K562 (cell line): Measurements from ENCODE around the gene SLC19A1. TPM values are rescaled to one million over a fixed set of nuclear protein-coding genes. Genes with fewer than 3 reads are reported as not detected.

Experiments used
- ATAC-seq: fragments of 200-7000 bp; cut with Tn5 transposase; 3 replicates; pipeline ENCODE4 v1.9.1; 2020; ENCODE audit warnings: moderate library complexity
- BruUV-seq: library from RNA; stranded (reverse); fragments of 400-500 nt; replicated peaks from 2 replicates; lab custom pipeline; 2021; lab: Mats Ljungman, UMichigan
- CTCF ChIA-PET: fragments of 300-600 bp; formaldehyde crosslinking; extraction: SDS; loops from one replicate; lab custom pipeline; 2021; ENCODE audit warnings: low intra/inter-chr PET ratio; lab: Yijun Ruan, JAX
- POLR2A ChIA-PET: fragments of 300-600, 350-650 bp; sonication (Branson Sonifier 250); formaldehyde crosslinking; extraction: SDS; loops from one replicate; lab custom pipeline; 2021; ENCODE audit warnings: antibody characterized with exemption, inconsistent platforms; lab: Yijun Ruan, JAX
- DNase-seq, 4 experiments: peaks; one replicate each; pipeline versions ENCODE4 v3.0.0 to v3.0.0-alpha.2; 2011 to 2018; ENCODE audit warnings: low spot score in 3 of 4, mixed read lengths in 3 of 4; ENCODE audit errors: extremely low read depth in 1 of 4
- FAIRE-seq: peaks from 2 replicates; lab custom pipeline; 2011; peaks lifted over from hg19 to GRCh38; lab: Jason Lieb, UNC
- H2AFZ ChIP-seq: 2 replicates; pipeline ENCODE4 v1.6.0; 2011; ENCODE audit warnings: low read depth, low read length, control low read depth, inconsistent platforms
- H3K27ac ChIP-seq: fragments of 200-600 bp; 3 replicates; pipeline ENCODE4 v1.8.0; 2011; ENCODE audit warnings: low read depth, mild to moderate bottlenecking, control low read depth, inconsistent platforms, low read length, moderate library complexity, mixed read lengths; ENCODE audit errors: extremely low read depth
- H3K27me3 ChIP-seq, 2 experiments: fragments of 300-600 bp in 1 of 2; 2 replicates in 1 of 2; 3 replicates in 1 of 2; pipeline versions ENCODE4 v1.6.0 to v1.8.0; 2011; ENCODE audit warnings: inconsistent platforms in 2 of 2, low read length in 2 of 2, mild to moderate bottlenecking in 1 of 2, mixed read lengths in 1 of 2, moderate library complexity in 1 of 2; ENCODE audit not compliant: control insufficient read depth in 2 of 2, insufficient read depth in 2 of 2
- H3K36me3 ChIP-seq: fragments of 300-600 bp; 3 replicates; pipeline ENCODE4 v1.8.0; 2011; ENCODE audit warnings: mild to moderate bottlenecking, low read length, inconsistent platforms; ENCODE audit not compliant: control insufficient read depth, insufficient read depth
- H3K4me1 ChIP-seq, 2 experiments: fragments of 200-600 bp in 1 of 2; replicated peaks in 1 of 2; 2 replicates in 1 of 2; 3 replicates in 1 of 2; pipeline versions ENCODE4 v1.5.1 to v1.8.0; 2011; ENCODE audit warnings: inconsistent platforms in 2 of 2, low read length in 2 of 2, mild to moderate bottlenecking in 1 of 2, mixed read lengths in 1 of 2, moderate library complexity in 1 of 2; ENCODE audit not compliant: control insufficient read depth in 2 of 2, insufficient read depth in 2 of 2
- H3K4me2 ChIP-seq: 2 replicates; pipeline ENCODE4 v1.6.1; 2011; ENCODE audit warnings: low read length, control low read depth, inconsistent platforms, mixed read lengths; ENCODE audit not compliant: insufficient read depth
- H3K4me3 ChIP-seq: fragments of 200-600 bp; sonication (generic), shearing (Covaris generic); 2 replicates; pipeline ENCODE4 v1.5.1; 2016; ENCODE audit warnings: control low read depth, inconsistent platforms
- H3K79me2 ChIP-seq: fragments of 200-600 bp; 3 replicates; pipeline ENCODE4 v1.8.0; 2011; ENCODE audit warnings: low read length, inconsistent platforms; ENCODE audit not compliant: control insufficient read depth, insufficient read depth
- H3K9ac ChIP-seq, 2 experiments: 2 replicates each; pipeline versions ENCODE4 v1.6.0 to v1.6.1; 2011; ENCODE audit warnings: low read depth in 2 of 2, low read length in 2 of 2, control low read depth in 1 of 2, inconsistent platforms in 1 of 2, mild to moderate bottlenecking in 1 of 2, mixed read lengths in 1 of 2; ENCODE audit not compliant: insufficient read depth in 1 of 2
- H3K9me1 ChIP-seq: one replicate; pipeline ENCODE4 v1.6.0; 2011; ENCODE audit warnings: inconsistent platforms, mild to moderate bottlenecking, low read length, moderate library complexity; ENCODE audit not compliant: control insufficient read depth, insufficient read depth
- H3K9me3 ChIP-seq: replicated peaks from 2 replicates; pipeline ENCODE4 v1.5.1; 2011; ENCODE audit warnings: low read depth, low read length, inconsistent platforms; ENCODE audit not compliant: control insufficient read depth, insufficient read depth
- H4K20me1 ChIP-seq: replicated peaks from 2 replicates; pipeline ENCODE4 v1.6.1; 2011; ENCODE audit warnings: low read length, inconsistent platforms, mixed read lengths; ENCODE audit not compliant: control insufficient read depth, insufficient read depth
- ARHGAP35 ChIP-seq: fragments of 450-650 bp; IDR thresholded peaks from 2 replicates; pipeline ENCODE4 v1.6.1; 2018; ENCODE audit not compliant: partially characterized antibody
- EP300 ChIP-seq: IDR thresholded peaks from 2 replicates; pipeline ENCODE4 v1.6.1; 2012; ENCODE audit warnings: low read length, improper control_type of control experiment
- ERF ChIP-seq: fragments of 450-650 bp; formaldehyde crosslinking; IDR thresholded peaks from 2 replicates; pipeline ENCODE4 v1.4.0; 2020; ENCODE audit warnings: mild to moderate bottlenecking, mixed read lengths
- KLF13 ChIP-seq: fragments of 450-650 bp; IDR thresholded peaks from 2 replicates; pipeline ENCODE4 v1.6.1; 2016; ENCODE audit warnings: missing genetic modification characterization, low read depth, mild to moderate bottlenecking, missing compliant biosample characterization, moderate library complexity, borderline replicate concordance
- KLF16 ChIP-seq: IDR thresholded peaks from 2 replicates; pipeline ENCODE4 v1.6.1; 2016; ENCODE audit warnings: antibody characterized with exemption
- MBD2 ChIP-seq: sonication (generic); IDR thresholded peaks from 2 replicates; pipeline ENCODE4 v1.6.1; 2016; ENCODE audit warnings: low read depth, borderline replicate concordance
- NFATC3 ChIP-seq: fragments of 450-650 bp; IDR thresholded peaks from 2 replicates; pipeline ENCODE4 v1.6.1; 2017; ENCODE audit warnings: mild to moderate bottlenecking
- ZNF449 ChIP-seq: fragments of 250-450 bp; sonication (Bioruptor Pico); IDR thresholded peaks from 2 replicates; pipeline ENCODE4 v1.8.0; 2022; ENCODE audit warnings: moderate library complexity, mild to moderate bottlenecking, inconsistent platforms
- WGBS: fragments of 100-300 bp; shearing (Covaris generic); methylation state at CpG from one replicate; pipeline ENCODE4 v1.1.6; 2016; ENCODE audit warnings: low coverage, mixed read lengths; ENCODE audit not compliant: insufficient coverage; ENCODE audit errors: missing lambda C conversion rate; 5-methylcytosine and 5-hydroxymethylcytosine counted together
- in situ Hi-C: fragments of 300-500 bp; cut with MboI; formaldehyde crosslinking; loops from 4 replicates; pipeline ENCODE4 v1.15.0; 2018; ENCODE audit warnings: inconsistent platforms, mixed read lengths
- intact Hi-C: fragments of 100-400 bp; cut with micrococcal nuclease; formaldehyde crosslinking; loops from 2 replicates; pipeline ENCODE4 v1.14.2; 2022
- polyA plus RNA-seq, 8 experiments: library from polyadenylated mRNA; depleted of rRNA in 4 of 8; stranded (reverse) in 5 of 8; unstranded in 3 of 8; fragments of >200 nt; fragmentation: Nextera tagmentation in 2 of 8; fragmentation: Illumina TruSeq in 1 of 8; extraction: Ambion mirVana in 2 of 8; extraction: Trizol in 1 of 8; gene quantifications; 2 replicates each; pipeline versions ENCODE4 v1.2.1 to v1.2.3, GENCODE V29; 2011 to 2014; ENCODE audit warnings: inconsistent platforms in 1 of 8, missing spikeins in 1 of 8
- total RNA-seq, 7 experiments: library from RNA; depleted of rRNA in 6 of 7; stranded (reverse); fragments of >200 nt in 6 of 7; fragmentation: Illumina TruSeq in 2 of 7; extraction: Trizol in 2 of 7; gene quantifications; 2 replicates each; pipeline versions ENCODE4 v1.2.1 to v1.2.3, GENCODE V29; 2011 to 2021; ENCODE audit warnings: low replicate concordance in 1 of 7

Gene SLC19A1
- total and polyA plus RNA-seq, 9 of the 15 experiments (the other 6 are each of a cell fraction or from before 2014, with no cell fraction given): 0.65 to 88.7 (median 12.0) TPM

- DNase-seq (no peak), ATAC-seq (no peak), FAIRE-seq (no peak)
- TF ChIP-seq KLF16 (no peak), MBD2 (no peak), EP300 (no peak), KLF13 (tag) (no peak), ARHGAP35 (no peak), ZNF449 (CRISPR knock-in tag) (no peak), NFATC3 (no peak), ERF (CRISPR knock-in tag) (no peak)
- Histone ChIP-seq H3K4me2 (no peak overlapping the region), H3K9ac (no peak overlapping the region), H2AFZ (no peak overlapping the region), H3K27me3 (no peaks in the 10 kb centered on the region; a peak in 1 of 5 replicates), H4K20me1 (peaks cover 4% of the 10 kb centered on the region), H3K9me1 (peaks cover 4% of the 10 kb centered on the region), H3K36me3 (peaks cover 10% of the 10 kb centered on the region; the same call in 2 of the 3 replicates), H3K4me1 (peaks cover 10 to 77% of the 10 kb centered on the region in 2 experiments; a peak in 4 of 5 replicates), H3K27ac (no peak overlapping the region), H3K4me3 (no peak overlapping the region), H3K9me3 (no peaks in the 10 kb centered on the region; the same call in none of the 2 replicates), H3K79me2 (no peaks in the 10 kb centered on the region)
- ChIA-PET POLR2A (interaction anchor here (0.6 to 1.1 kb wide), 3 partner anchors 68 to 227 kb away, joined by 3 read pairs; no protein-coding TSS in a partner anchor), CTCF (no interaction called here)
- intact Hi-C loops: loop anchor here (5.0 kb wide), 1 partner anchor 122 kb away; no protein-coding TSS in a partner anchor
- WGBS: 66% methylated on average over 36 of the region's 43 CpGs
- BruUV-seq: no TSS peak
- in situ Hi-C loops: no loop called here
Measured at GRCh38 chr21:45475004-45475685, 67.1 kb downstream of the SLC19A1 start.
